IMR-90 (cell line): ENCODE data around the gene BCL6. TPM values are rescaled to one million over a fixed set of nuclear protein-coding genes. Genes with fewer than 3 reads are reported as not detected.

Experiments
- ATAC-seq: fragments of 200-7000 bp; cut with Tn5 transposase; 2 replicates; pipeline ENCODE4 v1.9.1; 2020; ENCODE audit warnings: low read depth, mild to moderate bottlenecking, moderate library complexity
- BruUV-seq: library from RNA; stranded (reverse); fragments of 400-500 nt; replicated peaks from 2 replicates; lab custom pipeline; 2021; lab: Mats Ljungman, UMichigan
- CTCF ChIA-PET: fragments of 300-600 bp; formaldehyde crosslinking; extraction: SDS; loops from one replicate; lab custom pipeline; 2021; ENCODE audit warnings: antibody characterized with exemption; lab: Yijun Ruan, JAX
- POLR2A ChIA-PET: fragments of 300-600 bp; sonication (Branson Sonifier 250); formaldehyde crosslinking; loops from one replicate; lab custom pipeline; 2022; ENCODE audit warnings: antibody characterized with exemption; ENCODE audit not compliant: unreplicated experiment; lab: Charles Lee
- DNase-seq: peaks from one replicate; pipeline ENCODE4 v3.0.0; 2013
- H2AFZ ChIP-seq: replicated peaks from 2 replicates; pipeline ENCODE3; 2013; ENCODE audit warnings: low read length, mild to moderate bottlenecking; ENCODE audit not compliant: poor library complexity
- H2AK5ac ChIP-seq: 2 replicates; pipeline ENCODE4 v1.6.1; 2013; ENCODE audit warnings: low read depth, low read length, inconsistent platforms
- H2AK9ac ChIP-seq: replicated peaks from 2 replicates; pipeline ENCODE3; 2013; ENCODE audit warnings: mild to moderate bottlenecking, low read depth, low read length, moderate library complexity; ENCODE audit not compliant: poor library complexity
- H2BK120ac ChIP-seq: 2 replicates; pipeline ENCODE4 v1.6.1; 2013; ENCODE audit warnings: low read depth, low read length, inconsistent platforms
- H2BK15ac ChIP-seq: 3 replicates; pipeline ENCODE4 v1.6.1; 2013; ENCODE audit warnings: low read depth, low read length, inconsistent platforms
- H2BK20ac ChIP-seq: 2 replicates; pipeline ENCODE4 v1.6.1; 2013; ENCODE audit warnings: low read depth, mild to moderate bottlenecking, inconsistent platforms, low read length, moderate library complexity
- H2BK5ac ChIP-seq: 2 replicates; pipeline ENCODE4 v1.6.1; 2013; ENCODE audit warnings: mild to moderate bottlenecking, low read depth, low read length, inconsistent platforms; ENCODE audit not compliant: poor library complexity, severe bottlenecking
- H3K14ac ChIP-seq: replicated peaks from 2 replicates; pipeline ENCODE4 v1.6.1; 2013; ENCODE audit warnings: low read depth, low read length, inconsistent platforms
- H3K18ac ChIP-seq: 2 replicates; pipeline ENCODE4 v1.6.1; 2013; ENCODE audit warnings: low read depth, low read length, control low read depth
- H3K23ac ChIP-seq: 2 replicates; pipeline ENCODE4 v1.6.1; 2013; ENCODE audit warnings: low read depth, low read length, inconsistent platforms
- H3K27ac ChIP-seq: 2 replicates; pipeline ENCODE4 v1.5.1; 2013; ENCODE audit warnings: mild to moderate bottlenecking, control low read depth, low read length; ENCODE audit not compliant: insufficient read depth
- H3K27me3 ChIP-seq: 2 replicates; pipeline ENCODE4 v1.6.1; 2013; ENCODE audit warnings: low read length; ENCODE audit not compliant: control insufficient read depth, insufficient read depth
- H3K36me3 ChIP-seq: 2 replicates; pipeline ENCODE4 v1.6.1; 2013; ENCODE audit warnings: low read length, mixed read lengths; ENCODE audit not compliant: control insufficient read depth, insufficient read depth
- H3K4ac ChIP-seq: 2 replicates; pipeline ENCODE4 v1.6.1; 2013; ENCODE audit warnings: low read depth, low read length, inconsistent platforms
- H3K4me1 ChIP-seq: 2 replicates; pipeline ENCODE4 v1.6.1; 2013; ENCODE audit warnings: low read length, mixed read lengths; ENCODE audit not compliant: control insufficient read depth, insufficient read depth
- H3K4me2 ChIP-seq: 2 replicates; pipeline ENCODE4 v1.6.1; 2013; ENCODE audit warnings: low read depth, mild to moderate bottlenecking, control low read depth, low read length, moderate library complexity
- H3K4me3 ChIP-seq: 2 replicates; pipeline ENCODE4 v1.5.1; 2013; ENCODE audit warnings: low read depth, mild to moderate bottlenecking, control low read depth, low read length, moderate library complexity; ENCODE audit not compliant: insufficient read depth
- H3K56ac ChIP-seq: 2 replicates; pipeline ENCODE4 v1.6.1; 2013; ENCODE audit warnings: low read length, inconsistent platforms; ENCODE audit not compliant: insufficient read depth; ENCODE audit errors: extremely low read depth
- H3K79me1 ChIP-seq, 2 experiments: 2 replicates each; pipeline ENCODE4 v1.6.1; 2013; ENCODE audit warnings: low read length in 2 of 2, inconsistent platforms in 1 of 2, low read depth in 1 of 2
- H3K9ac ChIP-seq: 2 replicates; pipeline ENCODE4 v1.6.1; 2013; ENCODE audit warnings: low read depth, low read length, control low read depth
- H3K9me1 ChIP-seq: 2 replicates; pipeline ENCODE4 v1.6.1; 2013; ENCODE audit warnings: low read length, inconsistent platforms; ENCODE audit not compliant: insufficient read depth
- H3K9me3 ChIP-seq: 2 replicates; pipeline ENCODE4 v1.6.1; 2013; ENCODE audit warnings: low read length; ENCODE audit not compliant: control insufficient read depth, insufficient read depth
- H4K20me1 ChIP-seq: 2 replicates; pipeline ENCODE4 v1.6.1; 2013; ENCODE audit warnings: low read length, inconsistent platforms; ENCODE audit not compliant: insufficient read depth
- H4K5ac ChIP-seq: 2 replicates; pipeline ENCODE4 v1.6.1; 2013; ENCODE audit warnings: mild to moderate bottlenecking, low read depth, low read length, control low read depth
- H4K8ac ChIP-seq, 2 experiments: 2 replicates each; pipeline ENCODE4 v1.6.1; 2013; ENCODE audit warnings: low read depth in 2 of 2, low read length in 2 of 2, control low read depth in 1 of 2, inconsistent platforms in 1 of 2
- H4K91ac ChIP-seq: 2 replicates; pipeline ENCODE4 v1.6.1; 2013; ENCODE audit warnings: low read depth, low read length, inconsistent platforms; ENCODE audit not compliant: insufficient read depth
- BHLHE40 ChIP-seq: fragments of 150-350 bp; IDR thresholded peaks from 2 replicates; pipeline ENCODE4 v1.6.1; 2016; ENCODE audit warnings: mild to moderate bottlenecking, low read depth, low read length
- ELK1 ChIP-seq: fragments of 150-350 bp; IDR thresholded peaks from 2 replicates; pipeline ENCODE4 v1.6.1; 2016; ENCODE audit warnings: low read depth, mild to moderate bottlenecking, low read length, moderate library complexity, borderline replicate concordance
- MAZ ChIP-seq: IDR thresholded peaks from 2 replicates; pipeline ENCODE4 v1.6.1; 2012; ENCODE audit warnings: low read depth, mild to moderate bottlenecking, low read length, improper control_type of control experiment, moderate library complexity, borderline replicate concordance
- RCOR1 ChIP-seq: IDR thresholded peaks from 2 replicates; pipeline ENCODE4 v1.6.1; 2012; ENCODE audit warnings: mild to moderate bottlenecking, low read length, improper control_type of control experiment; ENCODE audit not compliant: insufficient replicate concordance
- RFX5 ChIP-seq: IDR thresholded peaks from 2 replicates; pipeline ENCODE4 v1.8.0; 2012; ENCODE audit warnings: low read depth, mild to moderate bottlenecking, low read length, moderate library complexity
- WGBS, 2 experiments: methylation state at CpG; one replicate each; pipeline versions ENCODE4 v1.1.5 to v1.1.7; 2013; ENCODE audit warnings: missing lambda C conversion rate in 2 of 2; ENCODE audit not compliant: insufficient read length in 1 of 2; ENCODE audit errors: extremely low coverage in 2 of 2; 5-methylcytosine and 5-hydroxymethylcytosine counted together
- dilution Hi-C: fragments of 300-500 bp; cut with HindIII; formaldehyde crosslinking; loops from one replicate; pipeline ENCODE4 v1.14.3; 2018; ENCODE audit warnings: low sequenced_read_pairs; ENCODE audit not compliant: unreplicated experiment
- in situ Hi-C: fragments of 300-500 bp; cut with MboI; formaldehyde crosslinking; loops from 3 replicates; pipeline ENCODE4 v1.14.3; 2019; ENCODE audit warnings: low sequenced_read_pairs, inconsistent platforms, mixed read lengths
- intact Hi-C: fragments of 100-400 bp; cut with micrococcal nuclease; formaldehyde crosslinking; loops from 2 replicates; pipeline ENCODE4 v1.10.0; 2022
- polyA plus RNA-seq, 3 experiments: library from polyadenylated mRNA; depleted of rRNA; stranded (reverse); fragments of >200 nt; gene quantifications; 2 replicates each; pipeline ENCODE4 v1.2.3, GENCODE V29; 2012; ENCODE audit warnings: low replicate concordance in 1 of 3
- total RNA-seq: library from RNA; depleted of rRNA; stranded (reverse); fragments of >200 nt; gene quantifications from 2 replicates; pipeline ENCODE4 v1.2.3, GENCODE V29; 2012

BCL6 gene
- total and polyA plus RNA-seq, 2 of the 4 experiments (the other 2 are of a cell fraction) = 19.7 to 22.6 TPM

- H3K79me1 ChIP-seq = peaks cover 21% of the 10 kb centered on the region in 2 experiments
- TF ChIP-seq BHLHE40 (no peak), RCOR1 (no peak), RFX5 (no peak), MAZ (no peak), ELK1 (no peak)
- ChIA-PET POLR2A (no interaction called here), CTCF (no interaction called here)
- H3K9me1 ChIP-seq = peaks cover 6% of the 10 kb centered on the region
- H2BK5ac ChIP-seq = no peak overlapping the region
- H3K36me3 ChIP-seq = peaks cover 80% of the 10 kb centered on the region
- no peak for ATAC-seq
- no peak overlapping the region for H2AK5ac ChIP-seq
- H2AK9ac ChIP-seq = no peak overlapping the region
- intact Hi-C loops (no loop called here), in situ Hi-C loops (loop anchor here (25.0 kb wide), 4 partner anchors 684 to 1034 kb away; no protein-coding TSS in a partner anchor), dilution Hi-C loops (loop anchor here (25.0 kb wide), 1 partner anchor 584 kb away; no protein-coding TSS in a partner anchor)
- no peak for DNase-seq
- H4K5ac ChIP-seq = no peak overlapping the region
- no peaks in the 10 kb centered on the region for H3K4me1 ChIP-seq
- H2BK120ac ChIP-seq = no peak overlapping the region
- H3K18ac ChIP-seq = no peak overlapping the region
- H3K4ac ChIP-seq = no peak overlapping the region
- WGBS, 2 experiments = no CpG with 5 or more reads among the region's 8 CpGs
- no peak overlapping the region for H4K91ac ChIP-seq
- BruUV-seq = no TSS peak
- H3K27me3 ChIP-seq = no peaks in the 10 kb centered on the region
- no peak overlapping the region for H3K4me3 ChIP-seq
- H2BK20ac ChIP-seq = no peak overlapping the region
- H3K4me2 ChIP-seq = no peak overlapping the region
- H4K8ac ChIP-seq = no peak overlapping the region
- no peak overlapping the region for H3K56ac ChIP-seq
- no peak overlapping the region for H3K9ac ChIP-seq
- H3K23ac ChIP-seq = no peak overlapping the region
- H4K20me1 ChIP-seq = peaks cover 7% of the 10 kb centered on the region
- no peak overlapping the region for H3K14ac ChIP-seq
- no peaks in the 10 kb centered on the region for H3K9me3 ChIP-seq
- H2AFZ ChIP-seq = no peak overlapping the region
- H2BK15ac ChIP-seq = no peak overlapping the region
- H3K27ac ChIP-seq = no peak overlapping the region
Measured at GRCh38 chr3:187728248-187728647, 17.0 kb downstream of the BCL6 start.
